Naive thymus-derived CD4-positive, alpha-beta T cell (primary cell): ENCODE data around the gene TM6SF1. TPM values are rescaled to one million over a fixed set of nuclear protein-coding genes. Genes with fewer than 3 reads are reported as not detected.

Experiments used
- ATAC-seq: fragments of 150-1000 bp; cut with Tn5 transposase; 2 replicates; pipeline ENCODE4 v1.10.0; 2021; ENCODE audit warnings: mild to moderate bottlenecking, moderate library complexity
- CTCF ChIA-PET: fragments of 350-600 bp; sonication (Branson Sonifier 250); formaldehyde crosslinking; loops from one replicate; lab custom pipeline; 2021; ENCODE audit warnings: antibody characterized with exemption; lab: Charles Lee
- POLR2A ChIA-PET: fragments of 350-600 bp; sonication (Branson Sonifier 250); formaldehyde crosslinking; loops from one replicate; lab custom pipeline; 2021; ENCODE audit warnings: antibody characterized with exemption, inconsistent platforms; lab: Charles Lee
- DNase-seq, 9 donors: peaks; one replicate each; pipeline versions ENCODE4 v3.0.0 to v3.0.0-alpha.2; 2020 to 2022; ENCODE audit warnings: mixed read lengths in 1 of 9
- H3K27ac ChIP-seq: one replicate; pipeline ENCODE4 v1.7.0; 2013; ENCODE audit warnings: mild to moderate bottlenecking, low read depth, low read length, moderate library complexity
- H3K27me3 ChIP-seq, 2 donors: one replicate each; pipeline ENCODE4 v1.7.0; 2013; ENCODE audit warnings: low read length in 2 of 2, mild to moderate bottlenecking in 2 of 2, moderate library complexity in 2 of 2; ENCODE audit not compliant: control insufficient read depth in 2 of 2, insufficient read depth in 2 of 2
- H3K36me3 ChIP-seq, 3 experiments: 1 replicate in 2 of 3; 2 replicates in 1 of 3; pipeline ENCODE4 v1.7.0; 2013; ENCODE audit warnings: low read length in 3 of 3, mild to moderate bottlenecking in 3 of 3, moderate library complexity in 1 of 3; ENCODE audit not compliant: insufficient read depth in 3 of 3, control insufficient read depth in 2 of 3
- H3K4me1 ChIP-seq, 2 donors: one replicate each; pipeline ENCODE4 v1.7.0; 2013; ENCODE audit warnings: low read length in 2 of 2, mild to moderate bottlenecking in 2 of 2, moderate library complexity in 1 of 2; ENCODE audit not compliant: control insufficient read depth in 2 of 2, insufficient read depth in 2 of 2
- H3K4me3 ChIP-seq: 2 replicates; pipeline ENCODE4 v1.7.0; 2013; ENCODE audit warnings: mild to moderate bottlenecking, low read length
- H3K9me3 ChIP-seq, 3 experiments: 1 replicate in 2 of 3; 2 replicates in 1 of 3; pipeline ENCODE4 v1.7.0; 2013; ENCODE audit warnings: low read length in 3 of 3; ENCODE audit not compliant: control insufficient read depth in 2 of 3
- H3K27ac Mint-ChIP-seq, 9 donors: one replicate each; pipeline ENCODE4 v1.8.0; 2020 to 2022; ENCODE audit warnings: mixed read lengths in 9 of 9, mild to moderate bottlenecking in 8 of 9, moderate library complexity in 5 of 9, inconsistent platforms in 2 of 9
- H3K27me3 Mint-ChIP-seq, 5 donors: one replicate each; pipeline ENCODE4 v1.8.0; 2021 to 2022; ENCODE audit warnings: mixed read lengths in 5 of 5, mild to moderate bottlenecking in 1 of 5
- H3K36me3 Mint-ChIP-seq, 5 donors: one replicate each; pipeline ENCODE4 v1.8.0; 2020 to 2022; ENCODE audit warnings: mixed read lengths in 5 of 5, mild to moderate bottlenecking in 3 of 5, inconsistent platforms in 1 of 5
- H3K4me1 Mint-ChIP-seq, 7 donors: one replicate each; pipeline ENCODE4 v1.8.0; 2020 to 2022; ENCODE audit warnings: mixed read lengths in 7 of 7, mild to moderate bottlenecking in 3 of 7, inconsistent platforms in 1 of 7
- H3K4me3 Mint-ChIP-seq, 10 donors: one replicate each; pipeline ENCODE4 v1.8.0; 2020 to 2022; ENCODE audit warnings: mild to moderate bottlenecking in 10 of 10, mixed read lengths in 10 of 10, moderate library complexity in 6 of 10, inconsistent platforms in 2 of 10
- H3K9me3 Mint-ChIP-seq, 11 donors: one replicate each; pipeline ENCODE4 v1.8.0; 2020 to 2022; ENCODE audit warnings: mixed read lengths in 11 of 11, mild to moderate bottlenecking in 4 of 11, inconsistent platforms in 1 of 11, moderate library complexity in 1 of 11
- intact Hi-C, 2 donors: fragments of 100-400 bp; cut with micrococcal nuclease; formaldehyde crosslinking; loops; one replicate each; pipeline ENCODE4 v1.15.1; 2023
- polyA plus RNA-seq, 2 donors: library from polyadenylated mRNA; unstranded; fragments of 300-500 nt; fragmentation: Illumina TruSeq; gene quantifications; one replicate each; pipeline ENCODE4 v1.2.3, GENCODE V29; 2021
- total RNA-seq, 6 experiments: library from RNA in 5 of 6; stranded (reverse) in 5 of 6; gene quantifications; 1 replicate in 5 of 6; 2 replicates in 1 of 6; pipeline ENCODE4 v1.2.3 and lab custom pipeline; 2021 to 2026

The TM6SF1 gene
- total and polyA plus RNA-seq, 7 experiments from 2014 or later, result 0.33 to 10.1 (median 1.0) TPM; not detected in 1

DNA sequence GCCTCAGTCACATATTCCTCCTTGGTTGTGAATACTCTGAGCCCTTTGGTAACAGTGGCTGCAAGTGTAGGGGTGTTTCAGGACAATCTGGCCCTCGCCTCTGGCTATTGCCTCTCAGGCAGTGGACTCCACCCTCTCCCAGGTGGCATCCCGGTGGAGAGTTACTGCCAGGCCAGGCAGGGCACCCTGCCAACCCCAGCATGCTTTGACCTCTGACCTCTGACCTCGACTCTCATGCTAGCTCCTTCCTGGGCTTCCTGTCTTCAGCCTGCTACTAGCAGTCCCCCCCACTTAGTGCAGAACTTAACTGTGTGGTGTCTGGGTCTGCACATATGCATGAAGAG lies 5.5 kb downstream of the TM6SF1 start:
- Histone ChIP-seq H3K4me3 (no peak overlapping the region), H3K4me1 (peaks cover 0 to 9% of the 10 kb centered on the region in 2 donors), H3K27me3 (no peaks in the 10 kb centered on the region), H3K36me3 (no peaks in the 10 kb centered on the region), H3K9me3 (no peaks in the 10 kb centered on the region), H3K27ac (no peak overlapping the region)
- no peak overlapping the region for H3K4me3 Mint-ChIP-seq
- ATAC-seq (no peak), DNase-seq (no peak)
- no peak overlapping the region for H3K27ac Mint-ChIP-seq
- H3K27me3 Mint-ChIP-seq, result peaks cover 2 to 38% (median 27%) of the 10 kb centered on the region in 5 donors
- ChIA-PET CTCF (no interaction called here), POLR2A (no interaction called here)
- peaks cover 5 to 30% (median 11%) of the 10 kb centered on the region in 7 donors for H3K4me1 Mint-ChIP-seq
- intact Hi-C loops, result no loop called here
- H3K36me3 Mint-ChIP-seq, result peaks cover 0 to 35% (median 0%) of the 10 kb centered on the region in 5 donors
- H3K9me3 Mint-ChIP-seq, result peaks cover 0 to 7% (median 0%) of the 10 kb centered on the region in 11 donors

DNA sequence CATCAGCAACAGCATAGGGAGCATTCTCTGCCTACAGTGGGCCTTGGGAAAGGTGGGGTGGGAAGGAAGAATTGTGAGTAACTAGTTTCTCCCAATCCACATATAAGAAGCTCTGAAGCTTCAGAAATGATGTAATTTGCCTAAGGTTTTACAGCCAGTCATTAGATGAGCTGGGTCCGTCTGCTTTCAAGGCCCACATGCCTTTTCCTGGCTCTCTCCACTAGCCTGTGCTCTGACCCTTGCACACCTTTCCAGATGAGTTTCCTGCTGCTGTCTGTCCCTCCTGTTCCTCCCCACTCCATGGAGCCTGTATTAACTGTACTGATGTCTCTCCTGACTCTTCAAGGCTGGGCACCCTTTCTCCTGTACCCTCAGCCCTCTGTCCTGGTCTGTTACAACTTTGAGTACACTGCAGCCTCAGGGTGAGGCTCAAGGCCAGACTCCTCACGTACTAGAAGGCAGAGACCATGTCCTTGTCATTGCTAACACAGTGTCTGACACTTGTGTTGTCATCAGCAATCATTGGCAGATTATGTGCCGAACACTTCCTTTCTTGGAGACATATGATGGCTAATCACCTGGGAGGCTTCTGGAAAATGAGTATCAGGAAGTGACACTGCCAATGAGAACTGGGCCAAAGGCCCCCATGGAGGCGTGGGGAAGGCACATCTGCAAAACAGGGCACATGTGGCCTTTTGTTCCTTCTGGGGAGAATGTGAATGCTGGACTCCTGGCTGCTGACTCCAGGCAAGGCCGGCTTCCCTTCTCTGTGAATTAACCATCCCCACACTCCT lies 6.6 kb downstream of the TM6SF1 start:
- Mint-ChIP-seq H3K4me1 (peaks cover 0 to 19% (median 6%) of the 10 kb centered on the region in 7 donors), H3K27me3 (peaks cover 0 to 26% (median 17%) of the 10 kb centered on the region in 5 donors), H3K4me3 (no peak overlapping the region), H3K27ac (no peak overlapping the region), H3K9me3 (peaks cover 0 to 7% (median 0%) of the 10 kb centered on the region in 11 donors), H3K36me3 (peaks cover 0 to 31% (median 0%) of the 10 kb centered on the region in 5 donors)
- no peak for DNase-seq
- no peaks in the 10 kb centered on the region for H3K4me1 ChIP-seq
- ChIA-PET POLR2A (no interaction called here), CTCF (no interaction called here)
- no peak overlapping the region for H3K4me3 ChIP-seq
- H3K27ac ChIP-seq, result no peak overlapping the region
- no peaks in the 10 kb centered on the region for H3K27me3 ChIP-seq
- H3K9me3 ChIP-seq, result no peaks in the 10 kb centered on the region
- intact Hi-C loops, result no loop called here
- H3K36me3 ChIP-seq, result no peaks in the 10 kb centered on the region
- ATAC-seq, result no peak

GRCh38 chr15:83114856-83115255 lies 7.4 kb downstream of the TM6SF1 start:
- Histone ChIP-seq H3K4me1 (no peaks in the 10 kb centered on the region), H3K4me3 (no peak overlapping the region), H3K27ac (no peak overlapping the region), H3K9me3 (no peaks in the 10 kb centered on the region), H3K36me3 (no peaks in the 10 kb centered on the region), H3K27me3 (no peaks in the 10 kb centered on the region)
- Mint-ChIP-seq H3K36me3 (peaks cover 0 to 33% (median 0%) of the 10 kb centered on the region in 5 donors), H3K4me1 (peaks cover 0 to 13% (median 2%) of the 10 kb centered on the region in 7 donors), H3K4me3 (no peak overlapping the region), H3K27me3 (peaks cover 0 to 19% (median 10%) of the 10 kb centered on the region in 5 donors), H3K9me3 (peaks cover 0 to 7% (median 0%) of the 10 kb centered on the region in 11 donors), H3K27ac (no peak overlapping the region)
- DNase-seq (no peak), ATAC-seq (no peak)
- POLR2A ChIA-PET, result no interaction called here
- CTCF ChIA-PET, result no interaction called here
- intact Hi-C loops, result no loop called here

DNA sequence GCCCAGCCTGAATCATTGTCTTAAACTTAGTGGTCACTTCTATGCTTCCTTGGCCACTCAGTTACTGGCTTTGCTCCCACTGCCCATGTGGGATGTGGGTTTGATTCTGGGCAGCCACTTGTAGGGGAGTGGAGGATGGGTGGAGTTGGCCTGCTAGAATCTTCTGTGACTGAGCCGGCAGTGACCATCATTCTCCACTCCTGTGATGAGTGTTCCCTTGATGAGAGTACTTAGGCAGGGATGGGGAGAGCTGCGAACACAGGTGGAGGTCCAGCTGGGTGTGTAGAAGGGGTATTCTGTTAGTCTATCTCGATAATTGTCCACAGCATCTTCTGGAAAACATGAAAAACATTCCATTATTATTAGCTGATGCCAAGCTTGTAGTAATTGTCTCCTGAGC lies 8.0 kb downstream of the TM6SF1 start:
- Mint-ChIP-seq H3K4me3 (no peak overlapping the region), H3K36me3 (peaks cover 0 to 29% (median 0%) of the 10 kb centered on the region in 5 donors), H3K27ac (no peak overlapping the region), H3K27me3 (peaks cover 0 to 13% (median 7%) of the 10 kb centered on the region in 5 donors), H3K4me1 (peaks cover 0 to 8% (median 0%) of the 10 kb centered on the region in 7 donors), H3K9me3 (peaks cover 0 to 5% (median 0%) of the 10 kb centered on the region in 11 donors)
- ChIA-PET POLR2A (no interaction called here), CTCF (no interaction called here)
- Histone ChIP-seq H3K4me3 (no peak overlapping the region), H3K27me3 (no peaks in the 10 kb centered on the region), H3K9me3 (no peaks in the 10 kb centered on the region), H3K36me3 (no peaks in the 10 kb centered on the region), H3K27ac (no peak overlapping the region), H3K4me1 (no peaks in the 10 kb centered on the region)
- intact Hi-C loops, result no loop called here
- DNase-seq (no peak), ATAC-seq (no peak)

DNA sequence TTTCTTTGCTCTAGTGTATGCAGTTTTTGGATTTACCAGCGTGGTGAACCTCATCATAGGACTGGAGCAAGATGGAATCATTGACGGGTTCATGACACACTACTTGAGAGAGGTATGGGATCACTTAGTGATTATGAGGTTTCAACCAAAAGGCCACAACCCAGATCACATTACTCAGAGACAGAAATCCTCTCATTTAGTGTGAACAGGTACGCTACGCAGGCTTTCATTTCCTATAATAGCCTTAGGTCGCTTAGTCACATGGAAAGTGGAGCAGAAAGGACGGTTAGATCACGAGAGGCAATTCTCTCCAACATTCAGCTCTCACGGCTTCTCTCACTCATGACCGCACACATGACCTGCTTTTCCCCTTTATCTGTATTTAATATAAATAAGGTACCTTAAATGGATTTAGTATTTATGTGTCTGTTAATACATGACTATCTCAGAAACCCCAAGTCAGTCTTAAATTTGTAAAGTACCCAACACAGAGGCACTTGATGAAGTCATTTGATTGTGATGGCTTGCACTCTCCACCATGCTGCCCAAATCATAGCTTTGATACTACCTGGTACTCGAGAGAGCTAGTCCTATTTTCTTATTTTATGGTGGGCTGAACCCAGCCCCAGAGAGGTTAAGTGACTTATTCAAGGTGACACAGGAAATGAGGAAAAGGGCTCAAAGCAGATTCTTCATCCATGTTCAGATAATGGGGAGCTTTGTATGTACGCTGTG lies 8.6 kb downstream of the TM6SF1 start:
- no peaks in the 10 kb centered on the region for H3K36me3 ChIP-seq
- no peak for DNase-seq
- no peaks in the 10 kb centered on the region for H3K27me3 ChIP-seq
- peaks cover 0 to 6% (median 0%) of the 10 kb centered on the region in 7 donors for H3K4me1 Mint-ChIP-seq
- peaks cover 0 to 3% (median 0%) of the 10 kb centered on the region in 11 donors for H3K9me3 Mint-ChIP-seq
- ATAC-seq, result no peak
- no peaks in the 10 kb centered on the region for H3K4me1 ChIP-seq
- intact Hi-C loops, result no loop called here
- peaks cover 0 to 7% (median 6%) of the 10 kb centered on the region in 5 donors for H3K27me3 Mint-ChIP-seq
- CTCF ChIA-PET, result no interaction called here
- peaks cover 0 to 28% (median 0%) of the 10 kb centered on the region in 5 donors for H3K36me3 Mint-ChIP-seq
- no peaks in the 10 kb centered on the region for H3K9me3 ChIP-seq
- H3K4me3 Mint-ChIP-seq, result no peak overlapping the region
- POLR2A ChIA-PET, result no interaction called here
- no peak overlapping the region for H3K27ac ChIP-seq
- H3K27ac Mint-ChIP-seq, result no peak overlapping the region
- H3K4me3 ChIP-seq, result no peak overlapping the region

DNA sequence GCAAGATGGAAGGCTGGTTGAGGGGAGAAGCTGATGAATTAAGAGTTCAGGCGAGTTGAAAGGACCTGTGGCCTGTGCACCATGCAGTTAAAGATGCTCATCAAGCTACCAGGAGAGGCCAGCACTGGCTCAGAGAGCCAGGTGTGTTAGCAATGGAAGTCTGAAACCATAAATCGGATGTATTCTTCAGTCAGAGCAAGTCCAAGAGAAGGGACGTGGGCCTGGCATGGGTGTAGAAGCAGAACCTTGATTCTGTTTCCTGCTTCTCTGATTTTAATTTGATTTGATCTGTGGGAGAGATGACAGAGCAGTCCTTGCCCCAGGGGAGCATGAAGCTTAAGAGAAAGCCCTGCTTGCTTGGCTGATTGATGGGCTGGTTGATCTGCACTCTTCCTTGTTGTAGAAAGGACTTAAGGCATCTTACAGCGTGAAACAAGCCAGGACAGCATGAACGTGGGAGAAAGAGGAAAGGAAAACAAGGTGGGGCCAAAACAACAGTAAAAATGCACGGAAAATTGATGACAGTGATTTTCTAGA lies 10.9 kb downstream of the TM6SF1 start:
- ATAC-seq (no peak), DNase-seq (no peak)
- intact Hi-C loops, result no loop called here
- CTCF ChIA-PET, result no interaction called here
- H3K27ac Mint-ChIP-seq, result no peak overlapping the region
- no peaks in the 10 kb centered on the region for H3K9me3 ChIP-seq
- H3K27ac ChIP-seq, result no peak overlapping the region
- POLR2A ChIA-PET, result no interaction called here
- H3K27me3 ChIP-seq, result no peaks in the 10 kb centered on the region
- H3K4me3 ChIP-seq, result no peak overlapping the region
- peaks cover 0 to 27% (median 0%) of the 10 kb centered on the region in 5 donors for H3K36me3 Mint-ChIP-seq
- H3K4me1 Mint-ChIP-seq, result no peaks in the 10 kb centered on the region
- no peak overlapping the region for H3K4me3 Mint-ChIP-seq
- H3K9me3 Mint-ChIP-seq, result no peaks in the 10 kb centered on the region
- H3K36me3 ChIP-seq, result no peaks in the 10 kb centered on the region
- no peaks in the 10 kb centered on the region for H3K27me3 Mint-ChIP-seq
- no peaks in the 10 kb centered on the region for H3K4me1 ChIP-seq
